Measurements from ENCODE around the gene LRATD1. TPM values are rescaled to one million over a fixed set of nuclear protein-coding genes. Genes with fewer than 3 reads are reported as not detected.
"Not testable (repeated sequence)": the region's sequence is repeated elsewhere in the genome, so short reads cannot be mapped to it uniquely, and the experiment has no call there.

LRATD1 gene
- total RNA-seq, 2 experiments from 2014 or later: not detected

- ATAC-seq (ENCODE audit: poor library complexity) (no peak), DNase-seq (no peak)
- H3K4me1 ChIP-seq (ENCODE audit: insufficient read depth, low read length): no peaks in the 10 kb centered on the region
- no peaks in the 10 kb centered on the region for H3K27me3 ChIP-seq (ENCODE audit: control insufficient read depth in 1 of 2, insufficient read depth in 2 of 2, low read length in 2 of 2)
- Mint-ChIP-seq H3K36me3 (ENCODE audit: low read depth) (no peaks in the 10 kb centered on the region), H3K27me3 (no peaks in the 10 kb centered on the region), H3K4me1 (ENCODE audit: low read depth) (no peaks in the 10 kb centered on the region), H3K9me3 (no peaks in the 10 kb centered on the region), H3K4me3 (no peak overlapping the region), H3K27ac (no peak overlapping the region)
- H3K27ac ChIP-seq (ENCODE audit: low read depth in 1 of 2, low read length in 2 of 2): no peak overlapping the region
- no peaks in the 10 kb centered on the region for H3K36me3 ChIP-seq (ENCODE audit: insufficient read depth, low read length)
- ChIA-PET CTCF (no interaction called here), POLR2A (no interaction called here)
- H3K9me3 ChIP-seq (ENCODE audit: control insufficient read depth in 1 of 2, insufficient read depth in 1 of 2, low read length in 2 of 2): no peaks in the 10 kb centered on the region
- TF ChIP-seq CTCF (IDR thresholded peaks at IDR 0.05): no peak
- H3K4me3 ChIP-seq (ENCODE audit: low read length): no peak overlapping the region
- intact Hi-C loops (cut with DNase I, micrococcal nuclease): no loop called here
Observed at GRCh38 chr2:14621906-14622549, 10.5 kb upstream of the LRATD1 start.

GRCh38 chr2:14622550-14622939, 10.0 kb upstream of the LRATD1 start:
- POLR2A ChIA-PET; H3K27me3 Mint-ChIP-seq; intact Hi-C loops (cut with DNase I, micrococcal nuclease); H3K36me3 ChIP-seq (ENCODE audit: insufficient read depth, low read length); H3K27ac Mint-ChIP-seq; H3K27ac ChIP-seq (ENCODE audit: low read depth in 1 of 2, low read length in 2 of 2); H3K4me1 Mint-ChIP-seq (ENCODE audit: low read depth); ATAC-seq (ENCODE audit: poor library complexity); H3K4me3 Mint-ChIP-seq; H3K4me1 ChIP-seq (ENCODE audit: insufficient read depth, low read length); H3K36me3 Mint-ChIP-seq (ENCODE audit: low read depth); CTCF ChIA-PET; H3K4me3 ChIP-seq (ENCODE audit: low read length); H3K27me3 ChIP-seq (ENCODE audit: control insufficient read depth in 1 of 2, insufficient read depth in 2 of 2, low read length in 2 of 2); H3K9me3 ChIP-seq (ENCODE audit: control insufficient read depth in 1 of 2, insufficient read depth in 1 of 2, low read length in 2 of 2); H3K9me3 Mint-ChIP-seq; DNase-seq: not testable (repeated sequence)

GRCh38 chr2:14623237-14623636, 9.3 kb upstream of the LRATD1 start:
- no peaks in the 10 kb centered on the region for H3K9me3 ChIP-seq (ENCODE audit: control insufficient read depth in 1 of 2, insufficient read depth in 1 of 2, low read length in 2 of 2)
- ChIA-PET POLR2A (no interaction called here), CTCF (no interaction called here)
- Mint-ChIP-seq H3K36me3 (ENCODE audit: low read depth) (no peaks in the 10 kb centered on the region), H3K9me3 (no peaks in the 10 kb centered on the region), H3K4me3 (no peak overlapping the region), H3K27me3 (peaks cover 7% of the 10 kb centered on the region), H3K27ac (no peak overlapping the region), H3K4me1 (ENCODE audit: low read depth) (no peaks in the 10 kb centered on the region)
- H3K27ac ChIP-seq (ENCODE audit: low read depth in 1 of 2, low read length in 2 of 2): no peak overlapping the region
- no peaks in the 10 kb centered on the region for H3K36me3 ChIP-seq (ENCODE audit: insufficient read depth, low read length)
- DNase-seq: no peak
- intact Hi-C loops (cut with DNase I, micrococcal nuclease): no loop called here
- no peak for ATAC-seq (ENCODE audit: poor library complexity)
- TF ChIP-seq CTCF (IDR thresholded peaks at IDR 0.05): no peak
- H3K4me3 ChIP-seq (ENCODE audit: low read length): no peak overlapping the region
- H3K27me3 ChIP-seq (ENCODE audit: control insufficient read depth in 1 of 2, insufficient read depth in 2 of 2, low read length in 2 of 2): no peaks in the 10 kb centered on the region
- no peaks in the 10 kb centered on the region for H3K4me1 ChIP-seq (ENCODE audit: insufficient read depth, low read length)

- H3K36me3 Mint-ChIP-seq (ENCODE audit: low read depth): no peaks in the 10 kb centered on the region
- intact Hi-C loops (cut with DNase I, micrococcal nuclease): no loop called here
Observed at GRCh38 chr2:14626873-14627272, 5.6 kb upstream of the LRATD1 start.

More at GRCh38 chr2:14626873-14627272, 5.6 kb upstream of the LRATD1 start:
- no peaks in the 10 kb centered on the region for H3K9me3 ChIP-seq (ENCODE audit: control insufficient read depth in 1 of 2, insufficient read depth in 1 of 2, low read length in 2 of 2)
- no peak for TF ChIP-seq CTCF (IDR thresholded peaks at IDR 0.05)
- ChIA-PET CTCF (no interaction called here), POLR2A (no interaction called here)
- Mint-ChIP-seq H3K9me3 (no peaks in the 10 kb centered on the region), H3K27me3 (peaks cover 43% of the 10 kb centered on the region), H3K27ac (no peak overlapping the region), H3K4me1 (ENCODE audit: low read depth) (no peaks in the 10 kb centered on the region), H3K4me3 (no peak overlapping the region)
- peaks cover under 1 to 19% of the 10 kb centered on the region in 2 experiments for H3K27me3 ChIP-seq (ENCODE audit: control insufficient read depth in 1 of 2, insufficient read depth in 2 of 2, low read length in 2 of 2)
- H3K4me3 ChIP-seq (ENCODE audit: low read length): no peak overlapping the region
- no peak overlapping the region for H3K27ac ChIP-seq (ENCODE audit: low read depth in 1 of 2, low read length in 2 of 2)
- DNase-seq (no peak), ATAC-seq (ENCODE audit: poor library complexity) (no peak)
- no peaks in the 10 kb centered on the region for H3K36me3 ChIP-seq (ENCODE audit: insufficient read depth, low read length)
- no peaks in the 10 kb centered on the region for H3K4me1 ChIP-seq (ENCODE audit: insufficient read depth, low read length)

All from CD4-positive, alpha-beta T cell (primary cell).